SJSA1 (cell line): ENCODE data around the gene CISH. TPM values are rescaled to one million over a fixed set of nuclear protein-coding genes. Genes with fewer than 3 reads are reported as not detected.

Experiments used
- DNase-seq, 2 experiments: peaks; one replicate each; pipeline ENCODE4 v3.0.0-alpha.2; 2015 to 2020; ENCODE audit warnings: low spot score in 2 of 2, low read depth in 1 of 2
- H3K27ac ChIP-seq: fragments of 250-450 bp; sonication (Bioruptor Pico); 2 replicates; pipeline ENCODE4 v1.5.1; 2020; ENCODE audit warnings: mild to moderate bottlenecking, moderate library complexity
- H3K27me3 ChIP-seq: fragments of 250-450 bp; sonication (Bioruptor Pico); replicated peaks from 2 replicates; pipeline ENCODE4 v1.5.1; 2020; ENCODE audit warnings: mild to moderate bottlenecking, moderate library complexity
- H3K36me3 ChIP-seq: fragments of 250-450 bp; sonication (Bioruptor Pico); 2 replicates; pipeline ENCODE4 v1.5.1; 2020; ENCODE audit warnings: mild to moderate bottlenecking
- H3K4me1 ChIP-seq: fragments of 250-450 bp; sonication (Bioruptor Pico); replicated peaks from 2 replicates; pipeline ENCODE4 v1.6.1; 2021; ENCODE audit warnings: mild to moderate bottlenecking
- H3K4me3 ChIP-seq: fragments of 250-450 bp; sonication (Bioruptor Pico); 2 replicates; pipeline ENCODE4 v1.5.1; 2020; ENCODE audit warnings: mild to moderate bottlenecking
- H3K9me3 ChIP-seq: fragments of 250-450 bp; sonication (Bioruptor Pico); replicated peaks from 2 replicates; pipeline ENCODE4 v1.5.1; 2020; ENCODE audit warnings: mild to moderate bottlenecking
- total RNA-seq: library from RNA; depleted of rRNA; stranded (reverse); fragments of >200 nt; shearing (Covaris generic); gene quantifications from 2 replicates; pipeline ENCODE4 v1.2.3, GENCODE V29; 2014; rRNA removed

CISH gene
- total RNA-seq, 1 experiment from 2014 or later: 0.92 TPM

GRCh38 chr3:50557915-50558314 lies 53.7 kb downstream of the CISH start:
- no peaks in the 10 kb centered on the region for H3K36me3 ChIP-seq
- H3K9me3 ChIP-seq: no peaks in the 10 kb centered on the region
- H3K27me3 ChIP-seq: peaks cover 4% of the 10 kb centered on the region; the same call in 1 of the 2 replicates
- no peak overlapping the region for H3K27ac ChIP-seq
- H3K4me3 ChIP-seq: no peak overlapping the region
- peaks cover 4% of the 10 kb centered on the region; the same call in 1 of the 2 replicates for H3K4me1 ChIP-seq
- DNase-seq: no peak

- Histone ChIP-seq H3K36me3 (no peaks in the 10 kb centered on the region), H3K4me1 (no peaks in the 10 kb centered on the region), H3K27me3 (peaks cover 4% of the 10 kb centered on the region; the same call in 1 of the 2 replicates), H3K9me3 (no peaks in the 10 kb centered on the region), H3K27ac (no peak overlapping the region), H3K4me3 (no peak overlapping the region)
- no peak for DNase-seq
Measured at GRCh38 chr3:50557106-50557505, 54.5 kb downstream of the CISH start.

Other genes with a start within 250 kb of the CISH start
- gene CACNA2D2, start 108.1 kb downstream of the CISH start, total RNA-seq: not detected in 2 replicates
- gene C3orf18, start 44.0 kb downstream of the CISH start, total RNA-seq: 9.1 and 15.2 TPM in 2 replicates
- 7.3 and 9.3 TPM in 2 replicates for gene HEMK1, start 42.3 kb downstream of the CISH start, total RNA-seq
- gene MAPKAPK3, start 5.4 kb upstream of the CISH start, total RNA-seq: 7.3 and 17.4 TPM in 2 replicates
- 0.09 and 0.29 TPM in 2 replicates for gene DOCK3, start 63.2 kb upstream of the CISH start, total RNA-seq